Forelimb muscle (tissue), 1 donor: ENCODE results near the gene TLK1. TPM values are rescaled to one million over a fixed set of nuclear protein-coding genes. Genes with fewer than 3 reads are reported as not detected.

ENCODE experiments used
- DNase-seq: peaks from one replicate; pipeline ENCODE4 v3.0.0-alpha.2; 2013; ENCODE audit warnings: low read depth
- polyA plus RNA-seq: library from polyadenylated mRNA; unstranded; fragments of 120-200 nt; gene quantifications from one replicate; pipeline ENCODE4 v1.2.1, GENCODE V29; 2013; ENCODE audit not compliant: insufficient read length

Gene TLK1
- 19.0 TPM for polyA plus RNA-seq

- DNase-seq = no peak
Observed at GRCh38 chr2:171160119-171160955, at the start of gene TLK1. Gene TLK1 (minus strand): TSS chr2:171160893. CDS start chr2:171160428, 465 bp downstream.

- no peak for DNase-seq
Observed at GRCh38 chr2:171210216-171210863, 49.6 kb upstream of the TLK1 start.

GRCh38 chr2:171208657-171209056 is 48.0 kb upstream of the TLK1 start:
- DNase-seq = no peak

- DNase-seq = no peak
Observed at GRCh38 chr2:171206422-171207115, 45.9 kb upstream of the TLK1 start.

DNA sequence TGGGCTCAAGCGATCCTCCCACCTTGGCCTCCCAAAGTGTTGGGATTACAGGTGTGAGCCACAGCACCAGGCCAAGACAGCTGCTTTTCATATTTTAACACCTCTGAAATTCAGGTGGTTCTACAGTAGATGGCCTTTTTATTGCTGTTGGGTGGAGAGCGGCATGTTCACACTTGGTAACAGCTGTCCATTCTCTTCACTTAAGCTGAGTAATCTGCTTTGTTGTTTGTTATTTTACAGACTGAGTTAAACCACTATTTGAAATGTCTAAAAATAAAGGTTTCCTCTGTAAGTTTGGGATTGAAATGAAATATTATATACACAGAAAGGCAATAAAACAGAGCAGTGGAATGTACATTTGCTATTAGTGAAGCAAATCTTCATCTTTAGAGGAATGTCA is 44.9 kb upstream of the TLK1 start:
- no peak for DNase-seq

DNA sequence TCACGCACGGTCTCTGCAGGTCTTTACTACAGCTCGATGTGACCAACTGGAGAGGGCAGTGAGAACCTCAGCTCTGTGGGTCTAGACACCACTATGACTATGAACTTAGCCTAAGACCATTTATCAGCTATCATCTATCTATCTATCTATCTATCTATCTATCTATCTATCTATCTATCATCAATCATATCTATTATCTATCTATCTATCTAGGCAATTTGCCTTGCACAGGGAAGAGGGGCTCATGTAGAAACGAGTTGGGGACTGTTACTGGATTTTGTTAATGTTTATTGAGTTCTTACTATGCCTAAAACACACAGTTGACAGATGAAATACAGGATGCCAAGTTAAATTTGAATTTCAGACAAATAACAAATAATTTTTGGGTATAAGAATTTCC is 41.1 kb upstream of the TLK1 start:
- DNase-seq = no peak

DNA sequence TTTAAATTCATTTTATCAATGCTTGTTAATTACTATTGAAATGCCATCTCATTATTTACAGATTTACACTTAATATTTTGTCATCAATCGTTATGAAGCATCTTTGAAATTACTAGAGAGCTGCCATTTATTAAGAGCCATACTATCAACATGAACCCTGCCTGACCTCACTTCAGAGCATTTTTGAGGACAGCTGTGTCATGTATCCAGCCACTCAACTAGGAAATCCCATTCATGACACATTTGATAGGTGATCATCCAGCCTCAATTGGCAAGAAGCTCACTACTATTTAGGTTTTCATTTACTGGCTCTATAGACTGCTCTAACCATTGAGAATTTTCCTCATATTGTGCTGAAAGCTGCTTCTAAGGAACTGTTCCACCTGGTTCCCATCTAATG is 40.6 kb upstream of the TLK1 start:
- no peak for DNase-seq

GRCh38 chr2:171200469-171200868 is 39.8 kb upstream of the TLK1 start:
- DNase-seq = no peak

DNA sequence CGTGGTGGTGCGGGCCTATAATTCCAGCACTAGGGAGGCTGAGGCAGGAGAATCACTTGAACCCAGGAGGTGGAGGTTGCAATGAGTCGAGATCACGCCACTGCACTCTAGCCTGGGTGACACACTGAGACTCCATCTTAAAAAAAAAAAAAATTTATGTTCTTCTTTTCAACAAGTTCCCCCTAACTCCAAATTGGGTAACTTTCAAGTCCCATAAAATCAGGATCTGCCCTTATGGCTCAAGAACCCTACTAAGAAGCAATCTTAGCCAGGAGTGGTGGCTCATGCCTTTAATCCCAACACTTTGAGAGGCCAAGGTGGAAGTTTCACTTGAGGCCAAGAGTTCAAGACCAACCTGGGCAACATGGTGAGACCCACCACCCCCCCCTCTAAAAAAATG is 30.3 kb upstream of the TLK1 start:
- no peak for DNase-seq

DNA sequence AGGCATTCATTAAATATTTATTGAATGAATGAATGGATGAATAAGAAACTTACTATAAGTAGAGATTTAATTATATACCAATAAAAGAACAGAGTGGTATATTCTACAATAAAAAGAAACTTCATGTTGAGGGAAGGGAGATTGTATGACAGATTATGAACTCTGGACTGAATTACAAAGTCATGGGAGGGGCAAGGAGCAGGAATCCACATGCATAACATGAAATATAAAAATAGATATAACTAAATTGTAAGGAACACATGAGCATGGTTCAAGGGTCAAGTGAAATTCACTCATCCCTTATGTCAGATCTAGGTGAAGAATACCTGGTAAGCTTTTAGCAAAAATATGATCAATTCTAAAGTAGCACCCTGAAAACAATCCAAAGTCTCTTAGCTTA is 27.1 kb upstream of the TLK1 start:
- no peak for DNase-seq

GRCh38 chr2:171187177-171187576 is 26.5 kb upstream of the TLK1 start:
- DNase-seq = no peak

GRCh38 chr2:171185941-171186340 is 25.2 kb upstream of the TLK1 start:
- peak; percentile 40 for DNase-seq

DNA sequence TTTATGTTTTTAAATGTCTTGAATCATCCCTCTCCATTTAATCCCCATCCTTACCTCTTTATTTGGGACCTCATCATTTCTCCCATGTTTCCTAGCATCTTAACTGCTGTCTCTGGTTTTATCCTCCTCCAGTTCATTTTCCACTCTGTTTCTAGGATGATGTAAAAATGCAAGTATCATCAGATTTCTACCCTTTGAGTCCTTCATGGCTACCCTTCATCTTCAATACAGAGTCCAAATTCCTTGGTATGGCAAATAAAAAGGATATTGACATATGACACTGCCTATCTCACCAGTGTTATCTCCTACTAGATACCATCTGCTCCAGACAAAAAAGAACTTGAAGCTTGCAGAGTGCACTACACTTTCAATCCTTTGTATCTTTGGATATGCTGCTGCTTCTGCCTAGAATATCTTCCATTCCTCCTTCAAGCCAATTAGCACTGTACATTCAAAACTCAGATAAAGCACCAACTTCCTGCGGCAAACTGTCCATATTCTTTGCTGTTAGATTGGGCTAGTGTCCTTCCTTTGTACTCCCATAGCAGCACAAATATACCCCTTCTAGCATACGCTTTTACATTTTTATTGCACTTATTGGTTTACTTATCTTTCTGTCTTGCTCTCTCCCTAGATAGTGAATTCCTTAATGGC is 24.6 kb upstream of the TLK1 start:
- DNase-seq = no peak

DNA sequence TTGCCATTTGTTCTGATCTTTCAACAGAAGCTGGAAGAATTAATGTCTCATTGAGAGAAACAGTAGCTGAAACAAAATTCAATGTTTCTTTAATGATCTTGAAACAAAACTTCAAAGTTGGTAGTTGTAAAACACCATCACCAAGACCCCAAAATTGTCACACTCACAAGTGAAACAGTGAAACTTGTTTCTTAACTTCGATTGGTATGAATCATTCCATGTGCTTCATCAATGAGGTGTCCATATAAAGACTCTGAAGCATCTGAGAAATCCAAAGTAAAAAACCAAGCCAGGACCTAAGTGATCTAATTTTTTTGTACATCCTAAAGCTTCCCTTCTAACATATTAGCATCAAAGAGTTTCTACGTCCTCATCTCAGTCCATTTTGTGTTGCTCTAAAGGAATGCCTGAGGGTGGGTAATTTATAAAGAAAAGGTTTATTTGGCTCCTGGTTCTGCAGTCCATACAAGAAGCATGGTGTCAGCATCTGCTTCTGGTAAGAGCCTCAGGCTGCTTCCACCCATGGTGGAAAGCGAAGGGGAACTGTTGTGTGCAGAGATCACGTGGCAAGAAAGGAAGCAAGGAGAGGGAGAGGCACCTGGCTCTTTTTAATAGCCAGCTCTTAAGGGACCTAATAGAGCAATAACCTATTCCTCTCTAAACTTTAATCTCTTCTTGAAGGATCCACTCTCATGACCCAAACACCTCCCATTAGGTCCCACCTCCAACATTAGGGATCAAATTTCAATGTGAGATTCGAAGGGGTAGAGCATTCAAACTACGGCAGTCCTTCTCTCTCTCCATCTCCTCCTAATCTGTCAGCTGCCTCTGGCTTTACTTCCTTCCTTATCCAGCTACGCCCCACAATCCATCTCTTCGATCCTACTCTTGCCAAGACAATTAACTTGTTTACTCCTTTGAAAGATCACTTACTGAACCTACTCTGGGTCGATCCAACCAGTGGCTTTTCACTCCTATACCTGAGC is 20.7 kb upstream of the TLK1 start:
- no peak for DNase-seq

DNA sequence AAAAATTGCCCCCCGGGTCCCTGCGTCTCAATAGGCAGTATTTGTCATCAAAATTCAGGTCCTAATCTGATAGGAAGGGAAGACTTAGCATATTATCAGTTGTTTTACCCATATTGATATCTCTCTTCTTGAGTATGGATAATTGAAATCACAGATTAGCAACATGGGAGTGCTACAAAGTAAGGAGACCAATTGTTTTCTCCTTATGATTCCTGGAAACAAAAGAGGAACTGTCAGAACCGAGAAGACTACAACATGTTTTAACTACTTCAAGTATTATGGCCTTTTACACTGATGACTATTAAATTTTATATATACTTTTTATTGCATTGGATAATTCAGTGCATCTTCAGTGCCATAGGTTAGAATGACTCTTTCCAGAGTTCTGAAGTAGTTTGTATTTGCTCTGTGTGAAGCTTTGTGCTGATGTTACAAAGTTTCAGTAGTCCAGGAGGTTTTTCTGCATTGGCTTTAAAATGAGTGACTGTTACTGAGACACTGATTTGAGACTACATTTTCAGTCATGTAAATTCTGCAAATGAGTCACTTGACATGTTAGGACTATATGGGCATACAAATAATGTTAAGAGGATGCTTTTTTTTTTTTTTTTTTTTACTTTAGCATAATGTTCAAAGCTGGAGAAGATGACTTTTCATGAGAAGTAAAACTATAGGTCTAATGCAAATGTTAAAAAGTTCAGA is 19.7 kb upstream of the TLK1 start:
- DNase-seq = no peak

GRCh38 chr2:171178993-171179392 is 18.3 kb upstream of the TLK1 start:
- DNase-seq = no peak

- no peak for DNase-seq
Observed at GRCh38 chr2:171176516-171176915, 15.8 kb upstream of the TLK1 start.

DNA sequence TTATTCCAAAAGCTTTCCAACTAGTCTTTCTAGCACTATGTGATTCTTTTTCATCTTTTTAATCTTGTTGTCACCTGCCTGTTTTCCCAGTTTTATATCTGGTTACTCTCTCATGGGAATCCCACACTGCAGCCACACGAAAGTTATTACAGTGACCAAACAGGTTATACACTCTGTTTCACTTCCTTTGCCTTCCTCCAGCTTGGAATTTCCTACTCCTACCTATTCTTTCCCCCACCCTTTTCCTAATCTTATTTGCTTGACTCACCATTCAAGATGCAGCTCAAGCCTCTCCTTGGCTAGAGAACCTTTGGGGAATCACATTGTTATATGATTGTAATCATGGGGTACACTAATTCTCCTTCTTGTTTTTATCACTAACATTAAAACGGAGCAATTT is 13.4 kb upstream of the TLK1 start:
- no peak for DNase-seq

GRCh38 chr2:171173087-171173486 is 12.4 kb upstream of the TLK1 start:
- DNase-seq = no peak

GRCh38 chr2:171171808-171172207 is 11.1 kb upstream of the TLK1 start:
- no peak for DNase-seq
